ENCODE measurements around the gene UST.
"Not testable (repeated sequence)": the region's sequence is repeated elsewhere in the genome, so short reads cannot be mapped to it uniquely, and the experiment has no call there.

UST gene

GRCh38 chr6:148956163-148956562 is 209.3 kb downstream of the UST start:
- DNase-seq, result not testable (repeated sequence)

GRCh38 chr6:148957752-148958151 is 210.9 kb downstream of the UST start:
- no peak for DNase-seq

- no peak for DNase-seq
These were observed 212.2 kb downstream of the UST start for GRCh38 chr6:148959008-148959407.

- DNase-seq, result no peak
These were observed 212.7 kb downstream of the UST start for GRCh38 chr6:148959501-148959900.

GRCh38 chr6:148962854-148963515 is 216.2 kb downstream of the UST start:
- no peak for DNase-seq

- no peak for DNase-seq
These were observed 216.9 kb downstream of the UST start for GRCh38 chr6:148963738-148964137.

- DNase-seq, result no peak
These were observed 217.6 kb downstream of the UST start for GRCh38 chr6:148964467-148964866.

- no peak for DNase-seq
These were observed 218.5 kb downstream of the UST start for GRCh38 chr6:148965287-148965686.

- no peak for DNase-seq
These were observed 220.2 kb downstream of the UST start for GRCh38 chr6:148967011-148967520.

GRCh38 chr6:148967541-148967956 is 220.7 kb downstream of the UST start:
- no peak for DNase-seq

GRCh38 chr6:148968771-148969602 is 222.2 kb downstream of the UST start:
- DNase-seq, result no peak

- DNase-seq, result no peak
These were observed 222.8 kb downstream of the UST start for GRCh38 chr6:148969603-148970061.

- DNase-seq, result no peak
These were observed 224.4 kb downstream of the UST start for GRCh38 chr6:148971031-148971927.

GRCh38 chr6:148972481-148972880 is 225.7 kb downstream of the UST start:
- DNase-seq, result peak; percentile 20 to 27

- DNase-seq, result no peak
These were observed 226.8 kb downstream of the UST start for GRCh38 chr6:148973538-148974208.

- no peak for DNase-seq
These were observed 227.5 kb downstream of the UST start for GRCh38 chr6:148974351-148974750.

GRCh38 chr6:148978298-148978697 is 231.5 kb downstream of the UST start:
- not testable (repeated sequence) for DNase-seq

GRCh38 chr6:148979014-148979901 is 232.4 kb downstream of the UST start:
- DNase-seq, result no peak

- DNase-seq, result no peak
These were observed 233.4 kb downstream of the UST start for GRCh38 chr6:148980234-148980633.

- no peak for DNase-seq
These were observed 234.7 kb downstream of the UST start for GRCh38 chr6:148981515-148981914.

- no peak for DNase-seq
These were observed 236.4 kb downstream of the UST start for GRCh38 chr6:148983101-148983761.
